Effector memory CD4-positive, alpha-beta T cell (primary cell): ENCODE measurements around the gene CHST12.
A peak's percentile ranks its signal among the peaks of the same experiment; 100 is the strongest.

Experiments used
- DNase-seq, 3 donors: peaks; one replicate each; pipeline ENCODE4 v3.0.0-alpha.2; 2020
- H3K27ac ChIP-seq: 2 replicates; pipeline ENCODE4 v1.7.0; 2013; ENCODE audit warnings: mild to moderate bottlenecking, low read length, moderate library complexity; ENCODE audit not compliant: insufficient read depth, poor library complexity, severe bottlenecking
- H3K27me3 ChIP-seq: replicated peaks from 2 replicates; pipeline ENCODE4 v1.7.0; 2013; ENCODE audit warnings: mild to moderate bottlenecking, low read length; ENCODE audit not compliant: insufficient read depth, control insufficient read depth, poor library complexity, severe bottlenecking
- H3K36me3 ChIP-seq: 2 replicates; pipeline ENCODE4 v1.7.0; 2013; ENCODE audit warnings: mild to moderate bottlenecking, low read length, moderate library complexity; ENCODE audit not compliant: control insufficient read depth, insufficient read depth
- H3K4me1 ChIP-seq: 2 replicates; pipeline ENCODE4 v1.7.0; 2013; ENCODE audit warnings: low read length, mild to moderate bottlenecking; ENCODE audit not compliant: control insufficient read depth, insufficient read depth, poor library complexity, severe bottlenecking
- H3K4me3 ChIP-seq: 2 replicates; pipeline ENCODE4 v1.7.0; 2013; ENCODE audit warnings: low read length, low read depth, mild to moderate bottlenecking; ENCODE audit not compliant: insufficient read depth, poor library complexity, severe bottlenecking
- H3K9me3 ChIP-seq: 2 replicates; pipeline ENCODE4 v1.7.0; 2013; ENCODE audit warnings: mild to moderate bottlenecking, low read length, moderate library complexity; ENCODE audit not compliant: control insufficient read depth
- total RNA-seq, 3 donors: gene quantifications; one replicate each; lab custom pipeline; 2026; lab: John Stamatoyannopoulos, UW

Gene CHST12
- total RNA-seq = 28.0 to 43.3 (median 41.8) reads per million in 3 donors

DNA sequence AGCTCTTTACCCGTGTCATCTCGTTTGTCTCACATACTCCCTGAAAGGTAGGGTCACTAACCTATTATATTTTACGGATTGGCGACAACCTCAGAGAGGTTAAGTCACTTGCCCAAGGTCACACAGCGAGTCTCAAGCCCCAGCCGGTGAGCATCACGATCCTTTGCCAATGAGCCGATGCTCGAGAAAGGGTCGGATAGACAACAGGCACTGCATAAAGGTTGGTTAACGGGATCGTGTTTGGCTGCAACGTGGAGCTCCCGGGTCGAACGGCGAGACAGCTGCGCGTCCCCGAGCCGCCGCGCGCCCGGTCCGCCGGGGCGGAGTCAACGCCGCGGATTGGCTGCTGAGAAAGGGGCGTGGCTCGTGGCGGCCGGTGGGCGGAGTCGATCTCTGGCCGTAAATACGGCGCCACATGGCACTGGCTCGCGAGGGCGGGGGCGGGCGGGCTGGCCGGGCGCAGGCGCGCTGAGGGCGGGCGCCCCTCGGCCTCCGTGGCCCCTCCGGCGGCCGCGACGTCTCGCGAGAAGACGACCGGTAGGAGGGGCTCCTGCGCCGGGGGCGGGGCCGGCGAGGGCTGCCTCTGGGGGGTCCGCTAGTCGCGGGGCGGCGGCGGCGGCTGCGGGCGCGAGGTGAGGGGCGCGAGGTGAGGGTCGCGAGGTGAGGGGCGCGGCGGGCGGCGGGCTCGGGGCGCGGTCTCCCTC, at the start of gene CHST12:
TSS of gene CHST12 (plus strand) at position 598 of the 704 bp plus-strand sequence. CDS start 29,029 bp downstream, outside the sequence.
- H3K27me3 ChIP-seq = no peaks in the 10 kb centered on the region
- peak; percentile 90 to 93 (median 92) for DNase-seq
- H3K9me3 ChIP-seq = no peaks in the 10 kb centered on the region
- peaks cover 30% of the 10 kb centered on the region for H3K4me1 ChIP-seq
- peak within 1 kb of the TSS; percentile 86 for H3K4me3 ChIP-seq
- H3K36me3 ChIP-seq = no peaks in the 10 kb centered on the region
- H3K27ac ChIP-seq = peak within 1 kb of the TSS; percentile 73

DNA sequence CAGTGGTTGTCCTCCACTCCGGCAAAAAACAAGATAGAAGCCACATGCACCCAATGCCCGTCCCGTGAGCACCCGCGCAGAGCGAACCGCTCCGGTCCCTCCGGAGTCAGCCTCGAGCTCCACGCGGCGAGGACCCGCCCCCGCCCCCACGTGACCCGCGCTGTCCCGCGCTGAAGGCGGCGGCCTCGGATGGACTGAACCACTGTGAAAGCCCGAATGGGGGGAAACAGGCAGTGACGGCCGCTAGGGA, 49.5 kb upstream of the CHST12 start:
- H3K27ac ChIP-seq = peak overlapping the region; percentile 98
- peak overlapping the region; percentile 71 for H3K4me3 ChIP-seq
- H3K36me3 ChIP-seq = peaks cover 3% of the 10 kb centered on the region
- H3K27me3 ChIP-seq = no peaks in the 10 kb centered on the region
- H3K4me1 ChIP-seq = peaks cover 27% of the 10 kb centered on the region
- no peaks in the 10 kb centered on the region for H3K9me3 ChIP-seq
- DNase-seq = peak; percentile 74 to 85 (median 85)

DNA sequence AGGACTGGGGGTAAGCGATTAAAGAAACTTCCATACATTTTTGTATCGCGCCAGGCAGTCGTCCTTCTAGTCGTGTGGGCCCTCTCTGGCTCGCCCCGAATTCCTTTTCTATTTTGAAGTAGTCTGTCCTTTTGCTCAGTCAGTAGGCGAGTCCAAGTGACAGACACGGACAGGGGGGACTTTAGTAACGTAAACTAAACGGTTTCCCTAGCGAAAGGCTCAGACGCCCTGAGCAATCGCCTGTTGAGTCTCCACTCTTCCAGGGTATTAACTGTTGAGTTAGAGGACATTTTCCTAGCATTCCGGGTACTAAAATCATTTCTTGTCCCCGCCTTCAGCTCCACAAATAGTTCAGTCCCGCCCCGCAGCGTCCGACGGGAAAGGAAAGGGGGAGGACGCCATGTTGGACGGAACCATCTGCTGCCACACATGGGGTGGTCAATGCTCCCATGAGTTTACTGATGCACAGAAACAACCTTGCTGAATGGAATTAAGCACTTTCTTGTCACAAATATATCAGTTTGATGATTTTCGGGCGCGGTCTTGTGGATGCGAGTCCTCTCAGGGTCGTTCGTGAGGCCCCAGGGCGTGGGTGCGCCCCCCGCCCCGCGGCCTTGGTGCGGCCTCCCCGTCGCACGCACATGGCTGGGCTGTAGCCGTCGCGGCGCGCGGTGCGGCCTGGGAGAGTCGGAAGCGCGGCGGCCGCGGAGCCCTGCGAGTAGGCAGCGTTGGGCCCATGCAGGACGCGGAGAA, 49.0 kb upstream of the CHST12 start, which contains the start of gene EIF3B:
TSS of gene EIF3B (plus strand) at position 642 of the 753 bp plus-strand sequence. CDS start at position 737, 95 bp downstream.
- Histone ChIP-seq H3K27me3 (no peaks in the 10 kb centered on the region), H3K36me3 (peaks cover 6% of the 10 kb centered on the region), H3K27ac (peak within 1 kb of the TSS; percentile 98), H3K9me3 (no peaks in the 10 kb centered on the region), H3K4me1 (peaks cover 32% of the 10 kb centered on the region), H3K4me3 (peak within 1 kb of the TSS; percentile 88)
- peak; percentile 81 to 86 (median 81) for DNase-seq

DNA sequence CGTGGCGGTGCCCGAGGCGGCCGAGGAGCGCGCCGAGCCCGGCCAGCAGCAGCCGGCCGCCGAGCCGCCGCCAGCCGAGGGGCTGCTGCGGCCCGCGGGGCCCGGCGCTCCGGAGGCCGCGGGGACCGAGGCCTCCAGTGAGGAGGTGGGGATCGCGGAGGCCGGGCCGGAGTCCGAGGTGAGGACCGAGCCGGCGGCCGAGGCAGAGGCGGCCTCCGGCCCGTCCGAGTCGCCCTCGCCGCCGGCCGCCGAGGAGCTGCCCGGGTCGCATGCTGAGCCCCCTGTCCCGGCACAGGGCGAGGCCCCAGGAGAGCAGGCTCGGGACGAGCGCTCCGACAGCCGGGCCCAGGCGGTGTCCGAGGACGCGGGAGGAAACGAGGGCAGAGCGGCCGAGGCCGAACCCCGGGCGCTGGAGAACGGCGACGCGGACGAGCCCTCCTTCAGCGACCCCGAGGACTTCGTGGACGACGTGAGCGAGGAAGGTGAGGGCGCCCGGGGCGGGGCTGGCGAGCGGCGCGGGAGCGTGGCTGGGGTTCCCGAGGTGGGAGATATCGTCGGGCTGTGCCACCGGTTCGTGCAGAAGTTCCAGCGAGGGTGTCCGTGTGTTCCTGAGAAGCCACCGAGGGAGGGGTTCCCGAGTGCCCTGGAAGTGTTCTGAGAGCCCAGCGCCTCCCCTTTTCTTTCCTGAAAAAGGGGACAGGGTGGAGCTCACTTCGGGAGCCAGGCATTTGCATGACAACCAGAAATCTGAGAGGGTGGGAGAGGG, 48.3 kb upstream of the CHST12 start:
- H3K4me3 ChIP-seq = peak overlapping the region; percentile 88
- no peaks in the 10 kb centered on the region for H3K9me3 ChIP-seq
- no peaks in the 10 kb centered on the region for H3K27me3 ChIP-seq
- peaks cover 34% of the 10 kb centered on the region for H3K4me1 ChIP-seq
- H3K27ac ChIP-seq = peak overlapping the region; percentile 98
- H3K36me3 ChIP-seq = peaks cover 13% of the 10 kb centered on the region
- DNase-seq = no peak

DNA sequence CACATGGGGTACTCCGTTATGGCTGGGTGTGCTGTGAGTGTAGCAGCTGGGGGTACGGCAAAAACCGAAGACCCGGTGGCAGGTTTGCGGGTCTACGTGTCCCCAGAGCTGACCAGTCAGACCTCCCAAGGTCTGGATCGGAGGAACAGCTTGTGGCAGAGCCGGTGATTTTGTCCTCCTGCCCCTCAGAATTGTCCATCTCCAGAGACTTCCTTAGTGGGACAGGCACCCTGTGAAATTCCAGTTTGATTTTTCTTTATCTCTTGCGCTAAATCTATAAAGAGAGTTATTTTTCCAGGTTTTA, 47.8 kb upstream of the CHST12 start:
- Histone ChIP-seq H3K4me1 (peaks cover 34% of the 10 kb centered on the region), H3K4me3 (peak overlapping the region; percentile 88)

DNA sequence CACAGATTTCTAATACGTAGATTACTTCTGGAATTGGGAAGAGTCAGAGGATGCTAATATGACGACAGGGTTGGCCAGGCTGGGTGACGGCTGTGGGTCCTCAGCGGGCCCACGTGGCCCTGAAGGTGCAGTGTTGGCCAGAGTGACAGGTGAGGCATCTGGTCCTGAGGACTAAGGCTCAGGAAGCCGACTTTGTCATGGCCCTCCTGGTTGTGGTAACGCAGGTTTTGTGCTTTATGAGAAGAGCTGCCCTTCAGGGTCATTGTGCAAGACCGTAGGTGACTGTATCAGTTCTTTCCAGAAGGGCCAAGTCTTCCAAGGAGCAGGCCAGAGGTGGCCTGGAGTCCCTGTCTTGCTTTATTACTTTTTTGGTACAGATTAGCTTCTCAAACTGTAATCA, 46.2 kb upstream of the CHST12 start:
- Histone ChIP-seq H3K4me3 (no peak overlapping the region), H3K27ac (no peak overlapping the region)
- no peak for DNase-seq

More for the DNA sequence above, 47.8 kb upstream of the CHST12 start:
- Histone ChIP-seq H3K27ac (peak overlapping the region; percentile 66), H3K36me3 (peaks cover 18% of the 10 kb centered on the region), H3K9me3 (no peaks in the 10 kb centered on the region), H3K27me3 (no peaks in the 10 kb centered on the region)
- DNase-seq = no peak

DNA sequence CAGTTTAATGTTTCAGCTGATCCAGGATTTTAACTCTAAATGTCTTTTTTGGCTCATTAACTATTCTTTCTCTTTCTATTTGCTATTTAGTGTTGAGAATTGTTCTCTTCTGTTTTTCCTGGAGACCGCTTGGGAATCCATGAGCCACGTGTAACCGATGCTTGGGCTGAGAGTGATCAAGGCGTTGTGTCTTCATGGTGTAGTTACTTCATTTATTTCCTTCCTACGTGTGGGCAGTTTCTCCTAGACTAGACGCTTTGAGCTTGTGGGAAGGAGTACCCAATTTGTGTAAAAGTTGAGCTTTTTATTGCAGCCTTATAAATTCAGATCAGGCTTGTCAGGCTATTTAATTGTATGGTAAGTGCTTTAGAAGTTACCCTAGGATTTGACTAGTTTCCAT, 45.8 kb upstream of the CHST12 start:
- Histone ChIP-seq H3K36me3 (peaks cover 32% of the 10 kb centered on the region), H3K9me3 (no peaks in the 10 kb centered on the region), H3K27me3 (no peaks in the 10 kb centered on the region), H3K27ac (no peak overlapping the region), H3K4me3 (no peak overlapping the region), H3K4me1 (peaks cover 34% of the 10 kb centered on the region)
- DNase-seq = no peak

More for the DNA sequence above, 46.2 kb upstream of the CHST12 start:
- Histone ChIP-seq H3K4me1 (peaks cover 34% of the 10 kb centered on the region), H3K36me3 (peaks cover 28% of the 10 kb centered on the region), H3K9me3 (no peaks in the 10 kb centered on the region), H3K27me3 (no peaks in the 10 kb centered on the region)

DNA sequence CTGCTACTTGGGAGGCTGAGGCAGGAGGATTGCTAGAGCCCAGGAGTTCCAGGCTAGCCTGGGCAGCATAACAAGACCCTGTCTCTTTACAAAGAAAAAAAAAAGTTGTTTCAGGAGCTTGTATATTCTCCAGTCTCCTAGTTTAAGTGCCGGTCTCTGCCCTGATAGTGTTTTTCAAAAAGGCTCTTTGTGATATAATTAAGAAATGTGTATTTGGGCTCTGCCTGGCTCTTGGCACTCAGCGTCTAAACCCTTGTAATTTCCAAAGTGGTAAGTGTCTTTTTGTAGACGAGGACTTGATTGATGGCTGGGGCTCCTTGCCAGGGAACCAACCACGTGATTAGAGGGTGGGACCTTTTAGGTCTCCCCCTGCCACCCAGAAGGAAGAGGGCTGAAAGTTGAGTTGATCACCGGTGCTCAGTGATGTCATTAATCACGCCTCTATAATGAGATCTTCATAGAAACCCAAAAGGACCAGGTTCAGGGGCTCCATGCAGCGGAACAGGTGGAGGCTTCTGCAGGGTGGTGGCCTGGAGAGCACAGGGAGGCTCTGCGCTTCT, 44.4 kb upstream of the CHST12 start:
- peaks cover 44% of the 10 kb centered on the region for H3K36me3 ChIP-seq
- no peaks in the 10 kb centered on the region for H3K27me3 ChIP-seq
- no peak for DNase-seq
- no peak overlapping the region for H3K4me3 ChIP-seq
- no peak overlapping the region for H3K27ac ChIP-seq
- H3K4me1 ChIP-seq = peaks cover 28% of the 10 kb centered on the region
- no peaks in the 10 kb centered on the region for H3K9me3 ChIP-seq

DNA sequence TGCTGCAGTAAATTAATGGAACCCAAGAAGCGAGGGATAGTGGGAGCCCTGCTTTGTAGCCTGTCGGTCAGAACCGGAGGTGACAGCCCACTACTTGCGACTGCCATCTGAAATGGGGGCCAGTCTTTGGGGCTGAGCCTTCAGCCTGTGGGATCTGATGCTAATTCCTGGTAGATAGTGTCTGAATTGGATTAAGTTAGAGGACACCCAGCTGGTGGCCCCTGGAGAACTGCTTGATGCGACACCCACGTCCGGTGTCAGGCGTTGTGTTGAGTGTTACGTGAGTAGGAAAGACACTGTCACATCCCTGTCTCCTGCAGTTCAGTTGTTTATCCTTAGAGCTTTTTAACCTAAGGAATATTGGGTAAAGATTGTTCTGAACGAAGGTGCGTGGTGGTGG, 43.8 kb upstream of the CHST12 start:
- H3K9me3 ChIP-seq = no peaks in the 10 kb centered on the region
- H3K4me3 ChIP-seq = no peak overlapping the region
- no peaks in the 10 kb centered on the region for H3K27me3 ChIP-seq
- DNase-seq = no peak
- H3K36me3 ChIP-seq = peaks cover 49% of the 10 kb centered on the region
- H3K4me1 ChIP-seq = peaks cover 28% of the 10 kb centered on the region
- H3K27ac ChIP-seq = no peak overlapping the region
